Type B pancreatic cell (in vitro differentiated cells): ENCODE results near the gene STEAP1B. TPM values are rescaled to one million over a fixed set of nuclear protein-coding genes. Genes with fewer than 3 reads are reported as not detected.

Experiments used
- DNase-seq: peaks from one replicate; pipeline ENCODE4 v3.0.0; 2021; ENCODE audit warnings: mixed read lengths; ENCODE audit not compliant: unreplicated experiment; ENCODE audit errors: extremely low spot score
- H3K27ac Mint-ChIP-seq: 2 replicates; pipeline ENCODE4 v1.8.0; 2021; ENCODE audit warnings: mild to moderate bottlenecking, mixed read lengths
- H3K27me3 Mint-ChIP-seq: 2 replicates; pipeline ENCODE4 v1.8.0; 2021; ENCODE audit warnings: mixed read lengths
- H3K36me3 Mint-ChIP-seq: 2 replicates; pipeline ENCODE4 v1.8.0; 2021; ENCODE audit warnings: mixed read lengths
- H3K4me1 Mint-ChIP-seq: one replicate; pipeline ENCODE4 v1.8.0; 2021; ENCODE audit warnings: mixed read lengths; ENCODE audit not compliant: unreplicated experiment
- H3K4me3 Mint-ChIP-seq: 2 replicates; pipeline ENCODE4 v1.8.0; 2021; ENCODE audit warnings: mild to moderate bottlenecking, mixed read lengths
- H3K9me3 Mint-ChIP-seq: 2 replicates; pipeline ENCODE4 v1.8.0; 2021; ENCODE audit warnings: mixed read lengths
- total RNA-seq: library from RNA; stranded (reverse); gene quantifications from 2 replicates; pipeline ENCODE4 v1.2.1, GENCODE V29; 2021; ENCODE audit warnings: low replicate concordance
- TF ChIP-seq, protein P1 (sequence below): fragments of 200-600 bp; sonication (generic); conservative IDR thresholded peaks from 2 replicates; pipeline ENCODE4 v1.5.0; 2021; ENCODE audit warnings: antibody characterized with exemption, mild to moderate bottlenecking

The STEAP1B gene
- total RNA-seq, 1 donor from 2014 or later, result 2.0 TPM

DNA sequence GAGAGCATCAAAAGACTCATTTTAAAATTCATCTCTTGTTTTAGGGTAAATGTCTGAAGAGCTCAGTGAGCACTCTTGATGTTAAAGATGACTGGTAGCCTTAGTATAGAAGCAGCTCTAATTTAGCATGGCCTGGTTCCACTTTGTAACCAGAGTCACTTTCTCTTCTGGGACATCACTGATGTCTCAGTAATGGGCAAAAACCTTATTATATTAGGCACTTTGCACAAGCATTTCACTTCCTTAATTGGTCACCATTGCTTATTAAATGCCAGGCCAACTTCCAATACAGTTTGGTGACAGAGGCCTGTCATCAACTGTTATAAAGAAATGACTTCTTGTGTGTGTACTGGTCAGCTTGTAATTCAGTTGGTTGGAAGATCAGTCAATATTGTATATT is 53.0 kb downstream of the STEAP1B start:
- Mint-ChIP-seq H3K4me3 (no peak overlapping the region), H3K36me3 (no peaks in the 10 kb centered on the region), H3K27ac (no peak overlapping the region), H3K9me3 (no peaks in the 10 kb centered on the region), H3K4me1 (peaks cover 37% of the 10 kb centered on the region), H3K27me3 (no peaks in the 10 kb centered on the region)
- DNase-seq, result no peak
- TF ChIP-seq, protein P1, sequence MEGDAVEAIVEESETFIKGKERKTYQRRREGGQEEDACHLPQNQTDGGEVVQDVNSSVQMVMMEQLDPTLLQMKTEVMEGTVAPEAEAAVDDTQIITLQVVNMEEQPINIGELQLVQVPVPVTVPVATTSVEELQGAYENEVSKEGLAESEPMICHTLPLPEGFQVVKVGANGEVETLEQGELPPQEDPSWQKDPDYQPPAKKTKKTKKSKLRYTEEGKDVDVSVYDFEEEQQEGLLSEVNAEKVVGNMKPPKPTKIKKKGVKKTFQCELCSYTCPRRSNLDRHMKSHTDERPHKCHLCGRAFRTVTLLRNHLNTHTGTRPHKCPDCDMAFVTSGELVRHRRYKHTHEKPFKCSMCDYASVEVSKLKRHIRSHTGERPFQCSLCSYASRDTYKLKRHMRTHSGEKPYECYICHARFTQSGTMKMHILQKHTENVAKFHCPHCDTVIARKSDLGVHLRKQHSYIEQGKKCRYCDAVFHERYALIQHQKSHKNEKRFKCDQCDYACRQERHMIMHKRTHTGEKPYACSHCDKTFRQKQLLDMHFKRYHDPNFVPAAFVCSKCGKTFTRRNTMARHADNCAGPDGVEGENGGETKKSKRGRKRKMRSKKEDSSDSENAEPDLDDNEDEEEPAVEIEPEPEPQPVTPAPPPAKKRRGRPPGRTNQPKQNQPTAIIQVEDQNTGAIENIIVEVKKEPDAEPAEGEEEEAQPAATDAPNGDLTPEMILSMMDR, result no peak

DNA sequence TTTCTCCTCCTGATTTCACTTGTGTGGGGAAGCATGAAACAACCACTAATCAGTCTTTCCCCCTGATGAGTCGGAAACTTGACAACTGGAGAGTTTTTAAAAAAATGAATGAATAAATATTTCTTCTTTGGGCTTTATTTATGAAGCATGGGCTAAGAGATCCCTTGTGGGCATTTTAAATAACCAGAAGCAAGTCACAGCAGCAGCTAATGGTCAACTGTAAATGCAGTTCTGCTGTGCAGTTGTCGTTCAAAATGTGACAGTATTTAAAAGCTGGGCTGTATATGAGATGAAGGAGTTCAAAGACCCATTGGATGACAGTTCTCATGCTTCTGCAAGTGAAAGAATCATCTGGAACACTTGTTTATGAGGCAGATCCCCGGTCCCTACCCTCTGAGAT is 54.1 kb downstream of the STEAP1B start:
- DNase-seq, result no peak
- Mint-ChIP-seq H3K9me3 (no peaks in the 10 kb centered on the region), H3K4me1 (peaks cover 33% of the 10 kb centered on the region), H3K4me3 (no peak overlapping the region), H3K36me3 (no peaks in the 10 kb centered on the region), H3K27me3 (no peaks in the 10 kb centered on the region), H3K27ac (peak overlapping the region; percentile 33)
- TF ChIP-seq, protein P1, result no peak

DNA sequence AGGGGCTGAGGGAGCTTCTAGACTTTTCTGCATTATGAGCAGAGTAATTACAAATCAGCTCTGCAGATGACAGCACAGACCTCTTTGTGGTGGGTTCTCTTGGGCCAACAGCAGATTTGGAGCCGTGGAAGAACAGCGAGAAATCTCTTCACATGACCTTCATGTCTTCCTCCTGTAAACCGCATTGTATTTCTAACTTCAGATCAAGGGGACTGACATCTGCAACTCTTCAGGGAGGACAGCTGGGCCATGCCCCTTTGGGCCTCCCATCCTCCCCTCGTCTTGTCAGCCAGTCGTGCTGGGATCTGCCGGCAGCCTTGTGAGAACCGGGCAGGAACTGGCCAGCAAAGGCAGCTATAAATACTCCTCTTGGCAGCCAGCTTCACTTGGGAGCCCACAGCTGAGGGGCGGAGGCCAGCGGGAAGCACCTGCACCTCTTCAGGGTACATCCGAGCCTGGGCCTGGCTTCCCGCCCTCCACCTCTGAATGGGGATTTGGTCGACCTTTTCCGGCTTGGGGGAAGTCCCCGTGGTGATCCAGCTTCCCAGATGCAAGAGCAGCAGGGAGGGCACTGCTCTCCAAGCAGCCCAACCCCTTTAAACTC is 54.7 kb downstream of the STEAP1B start:
- H3K27me3 Mint-ChIP-seq, result no peaks in the 10 kb centered on the region
- TF ChIP-seq, protein P1, result no peak
- no peak for DNase-seq

DNA sequence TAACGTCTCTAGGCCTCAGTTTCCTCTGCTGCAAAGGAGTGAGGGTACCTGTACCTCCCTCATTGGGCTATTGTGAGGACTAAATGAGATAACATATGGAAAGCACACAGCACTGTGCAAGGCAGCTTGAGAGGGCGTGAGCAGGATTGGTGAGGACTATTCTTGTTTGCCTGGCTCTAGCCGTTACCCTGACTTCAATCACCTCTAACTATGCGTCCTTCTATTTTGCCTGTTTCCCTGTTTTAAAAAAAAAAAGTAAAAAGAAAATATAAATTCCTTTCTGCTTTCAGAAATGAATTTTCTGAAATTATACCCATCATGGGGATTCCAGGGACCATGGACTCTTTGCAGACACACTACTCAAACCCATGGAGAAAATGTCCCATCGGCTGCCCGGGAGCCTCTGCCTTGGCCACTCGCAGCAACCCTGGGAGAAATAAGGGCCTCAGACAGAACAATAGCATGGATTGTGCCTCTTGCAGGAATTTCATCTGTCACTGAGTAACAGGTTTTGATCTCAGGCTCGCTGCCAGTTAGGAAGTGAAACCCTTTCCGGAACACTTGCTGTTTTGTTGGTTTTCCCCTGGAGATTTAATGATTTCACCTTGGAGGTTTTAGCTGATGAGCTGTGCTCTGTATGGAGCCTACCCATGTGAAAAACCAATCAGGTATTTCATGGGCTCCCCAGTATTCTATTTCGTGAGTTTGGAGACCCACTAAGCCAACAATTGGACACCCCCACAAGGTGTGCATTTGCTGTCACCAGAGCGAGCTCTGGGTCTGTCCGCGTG is 55.6 kb downstream of the STEAP1B start:
- H3K27me3 Mint-ChIP-seq, result no peaks in the 10 kb centered on the region
- H3K36me3 Mint-ChIP-seq, result no peaks in the 10 kb centered on the region
- H3K9me3 Mint-ChIP-seq, result no peaks in the 10 kb centered on the region
- TF ChIP-seq, protein P1, result no peak
- peaks cover 33% of the 10 kb centered on the region for H3K4me1 Mint-ChIP-seq
- no peak overlapping the region for H3K27ac Mint-ChIP-seq
- no peak overlapping the region for H3K4me3 Mint-ChIP-seq
- DNase-seq, result no peak

More for the DNA sequence above, 54.7 kb downstream of the STEAP1B start:
- Mint-ChIP-seq H3K4me1 (peaks cover 33% of the 10 kb centered on the region), H3K4me3 (no peak overlapping the region), H3K27ac (peak overlapping the region; percentile 33), H3K9me3 (no peaks in the 10 kb centered on the region), H3K36me3 (no peaks in the 10 kb centered on the region)

DNA sequence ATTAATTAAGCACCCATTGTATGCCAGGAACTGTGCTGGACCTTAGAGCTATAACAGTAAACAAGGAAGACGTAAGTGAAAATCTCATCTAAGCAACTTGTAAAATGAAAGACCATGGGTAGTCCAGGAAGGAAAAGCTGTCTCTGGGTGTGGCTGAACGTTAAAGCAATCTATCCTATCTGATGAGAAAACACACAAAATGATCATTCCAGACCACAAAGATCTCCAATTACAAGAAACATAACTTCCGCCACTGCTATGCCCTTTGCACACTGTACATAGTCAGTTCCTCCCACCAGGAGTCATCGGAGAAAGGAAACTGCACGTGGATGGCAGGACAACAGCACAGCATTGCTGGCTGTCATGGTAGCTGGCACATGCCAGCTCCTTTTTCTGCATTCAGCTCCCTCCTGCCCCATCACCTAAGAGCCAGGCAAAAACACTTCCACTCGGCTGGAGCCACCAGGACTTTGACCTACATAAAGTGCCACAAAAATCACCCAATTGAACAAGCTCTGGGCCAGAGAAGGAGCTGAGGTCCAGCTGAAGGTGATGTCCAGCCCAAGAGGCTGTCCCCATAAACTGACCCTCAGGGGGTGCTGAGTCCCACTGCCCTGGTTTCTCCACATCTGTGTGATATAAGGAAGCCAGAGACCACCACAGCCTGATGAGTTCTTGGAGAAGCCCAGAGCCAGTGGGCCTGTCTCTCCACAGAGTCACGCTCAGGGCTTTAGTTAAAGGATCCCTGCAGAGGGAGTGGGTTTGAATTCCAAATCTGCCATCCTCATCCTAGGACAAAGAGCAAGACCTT is 56.4 kb downstream of the STEAP1B start:
- DNase-seq, result no peak
- Mint-ChIP-seq H3K9me3 (no peaks in the 10 kb centered on the region), H3K36me3 (no peaks in the 10 kb centered on the region), H3K4me1 (peaks cover 33% of the 10 kb centered on the region), H3K27me3 (no peaks in the 10 kb centered on the region), H3K4me3 (peak overlapping the region; percentile 2), H3K27ac (peak overlapping the region; percentile 1)
- TF ChIP-seq, protein P1, result no peak
